ENCODE results near the gene DCTD. TPM values are rescaled to one million over a fixed set of nuclear protein-coding genes. Genes with fewer than 3 reads are reported as not detected.
A peak's percentile ranks its signal among the peaks of the same experiment; 100 is the strongest.

DCTD gene
- total and polyA plus RNA-seq, 2 of the 13 experiments (the other 11 are each of a cell fraction or from before 2014, with no cell fraction given): 85.1 to 95.3 TPM

- peak; percentile 64 for TF ChIP-seq FOXP4 (CRISPR knock-in tag; IDR thresholded peaks at IDR 0.05)
- no peak for TF ChIP-seq NRL (CRISPR knock-in tag; IDR thresholded peaks at IDR 0.05; ENCODE audit: borderline replicate concordance)
- TF ChIP-seq KDM4B (CRISPR knock-in tag; IDR thresholded peaks at IDR 0.05): 0 out of 2 replicates have a peak, but pooled peaks have one; percentile 45
- TF ChIP-seq MXD3 (CRISPR knock-in tag; IDR thresholded peaks at IDR 0.05): 0 out of 2 replicates have a peak, but pooled peaks have one; percentile 22
- peak; percentile 43 for TF ChIP-seq TEAD3 (CRISPR knock-in tag; optimal IDR thresholded peaks at IDR 0.05; ENCODE audit: borderline replicate concordance)
- TF ChIP-seq YEATS2 (CRISPR knock-in tag; IDR thresholded peaks at IDR 0.05; ENCODE audit: borderline replicate concordance): 0 out of 2 replicates have a peak, but pooled peaks have one; percentile 22
- 0 out of 2 replicates have a peak, but pooled peaks have one; percentile 21 for TF ChIP-seq GZF1 (CRISPR knock-in tag; IDR thresholded peaks at IDR 0.05)
- TF ChIP-seq REST (IDR thresholded peaks at IDR 0.05; ENCODE audit: borderline replicate concordance in 1 of 2, low read depth in 1 of 2, low read length in 2 of 2): 0 out of 4 replicates have a peak, but pooled peaks of 1 of the 2 experiments have one; percentile 18
- TF ChIP-seq DPF2 (CRISPR knock-in tag; IDR thresholded peaks at IDR 0.05; ENCODE audit: borderline replicate concordance, low read depth): peak; percentile 50; the same call in 1 of the 2 replicates
- no peak for TF ChIP-seq ZNF318 (CRISPR knock-in tag; IDR thresholded peaks at IDR 0.05)
Observed at GRCh38 chr4:182880387-182881356, 36.5 kb downstream of the DCTD start (continued).

All from HepG2 (cell line).